Inferior parietal cortex (tissue), 1 donor: Measurements from ENCODE around the gene SANBR.

Source experiments
- DNase-seq: peaks from one replicate; pipeline ENCODE4 v3.0.0-alpha.2; 2016; ENCODE audit errors: extremely low spot score

SANBR gene

DNA sequence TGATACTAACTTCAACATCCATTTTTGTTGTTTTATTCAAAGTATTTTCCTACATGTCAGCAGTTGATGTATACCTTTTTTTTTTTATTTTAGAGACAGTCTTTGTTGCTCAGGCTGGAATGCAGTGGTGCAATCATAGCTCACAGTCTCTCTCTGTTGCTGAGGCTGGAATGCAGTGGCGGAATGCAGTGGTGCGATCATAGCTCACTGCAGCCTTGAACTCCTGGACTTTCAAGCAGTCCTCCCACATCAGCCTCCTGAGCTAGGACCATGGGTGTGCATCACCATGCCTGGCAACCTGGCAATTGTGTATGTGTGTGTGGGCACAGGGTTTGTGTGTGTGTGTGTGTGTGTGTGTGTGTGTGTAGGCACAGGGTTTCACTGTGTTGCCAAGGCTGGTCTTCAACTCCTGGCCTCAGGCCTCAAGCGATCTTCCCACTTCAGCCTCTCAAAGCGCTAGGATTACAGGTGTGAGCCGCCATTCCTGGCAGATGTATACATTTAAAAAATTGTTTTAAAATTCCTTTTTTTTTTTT is 24.8 kb downstream of the SANBR start:
- DNase-seq = no peak

DNA sequence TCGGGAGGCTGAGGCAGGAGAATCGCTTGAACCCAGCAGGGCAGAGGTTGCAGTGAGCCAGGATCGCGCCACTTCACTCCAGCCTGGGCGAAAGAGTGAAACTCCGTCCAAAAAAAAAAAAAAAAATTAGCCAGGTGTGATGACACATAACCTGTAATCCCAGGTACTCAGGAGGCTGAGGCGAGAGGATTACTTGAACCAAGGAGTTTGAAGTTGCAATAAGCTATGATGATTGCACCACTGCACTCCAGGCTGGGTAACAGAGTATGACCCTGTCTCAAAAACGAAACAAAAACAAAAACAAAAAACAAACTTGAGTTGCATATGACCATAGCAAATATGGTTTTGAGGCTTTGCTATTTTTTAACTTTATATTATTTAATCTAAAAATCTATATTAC is 25.8 kb downstream of the SANBR start:
- no peak for DNase-seq

DNA sequence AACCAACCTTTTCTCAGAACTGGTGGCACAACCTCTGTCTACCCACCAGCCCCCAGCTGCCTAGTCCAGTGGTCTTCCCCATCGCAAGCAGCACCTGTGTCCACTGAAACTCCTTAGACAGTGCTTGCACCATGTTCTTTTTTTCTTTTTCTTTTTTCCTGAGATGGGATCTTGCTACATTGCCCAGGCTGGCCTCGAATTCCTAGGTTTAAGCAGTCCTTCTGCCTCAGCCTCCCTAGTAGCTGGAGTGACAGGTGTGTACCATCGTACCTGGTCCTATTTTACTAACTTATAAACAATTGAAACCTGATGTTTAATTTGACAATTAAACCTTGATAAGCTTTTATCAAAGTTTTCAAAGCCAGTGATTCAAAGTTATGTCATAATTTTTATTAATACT is 30.8 kb downstream of the SANBR start:
- no peak for DNase-seq

DNA sequence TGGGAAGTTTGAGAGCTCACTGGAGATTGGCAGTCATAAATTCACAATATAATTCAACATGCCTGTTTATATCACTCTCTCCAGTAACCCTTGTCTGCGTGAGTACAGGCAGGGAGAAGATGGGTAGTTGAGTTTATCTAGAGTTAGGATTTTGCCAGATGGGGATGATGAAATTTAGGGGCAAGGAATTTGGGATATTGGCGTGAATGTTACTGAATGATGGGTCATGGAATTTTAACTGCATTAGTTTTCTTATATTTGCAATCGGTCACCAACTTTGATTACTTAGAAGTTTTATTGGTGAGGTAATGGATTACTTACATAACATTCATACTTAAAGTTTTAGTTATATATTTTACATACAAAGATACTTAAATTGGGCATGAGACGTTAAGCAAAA is 35.1 kb downstream of the SANBR start:
- no peak for DNase-seq

DNA sequence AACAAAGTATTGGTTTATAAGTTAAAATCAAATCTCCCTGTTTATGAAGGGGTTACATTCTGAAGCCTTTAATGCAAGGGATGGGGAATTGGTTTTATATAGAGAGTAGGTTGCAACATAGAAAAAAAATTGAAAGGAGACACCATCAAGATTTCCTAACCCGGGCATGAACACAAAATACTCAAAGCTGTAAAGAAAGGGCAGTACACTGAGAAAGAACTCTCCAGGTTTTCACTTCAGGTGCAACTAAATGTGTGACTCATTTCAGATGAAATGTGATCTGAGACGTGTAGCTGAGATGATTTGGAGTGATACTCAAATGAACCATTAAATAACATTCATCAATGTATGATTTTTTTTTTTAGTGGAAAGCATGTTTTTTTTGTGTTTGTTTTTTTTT is 43.6 kb downstream of the SANBR start:
- no peak for DNase-seq

- DNase-seq = no peak
Observed at GRCh38 chr2:61111708-61112107, 46.0 kb downstream of the SANBR start.

- DNase-seq = no peak
Observed at GRCh38 chr2:61114147-61114546, 48.5 kb downstream of the SANBR start.
